Astrocyte (in vitro differentiated cells and primary cell): ENCODE data around the gene TMEM81. TPM values are rescaled to one million over a fixed set of nuclear protein-coding genes. Genes with fewer than 3 reads are reported as not detected.

Experiments
- DNase-seq: peaks from one replicate; pipeline ENCODE4 v3.0.0-alpha.2; 2010; ENCODE audit warnings: low read depth
- FAIRE-seq: peaks from 2 replicates; lab custom pipeline; 2011; peaks lifted over from hg19 to GRCh38; lab: Jason Lieb, UNC
- H2AFZ ChIP-seq: 2 replicates; pipeline ENCODE4 v1.6.0; 2012; ENCODE audit warnings: low read depth, low read length, inconsistent platforms
- H3K27ac ChIP-seq: 2 replicates; pipeline ENCODE4 v1.5.1; 2011; ENCODE audit warnings: low read depth, low read length, inconsistent platforms
- H3K27me3 ChIP-seq: 2 replicates; pipeline ENCODE4 v1.6.0; 2011; ENCODE audit warnings: low read length, inconsistent platforms; ENCODE audit not compliant: insufficient read depth
- H3K36me3 ChIP-seq: 2 replicates; pipeline ENCODE4 v1.5.1; 2011; ENCODE audit warnings: low read length, inconsistent platforms; ENCODE audit not compliant: insufficient read depth
- H3K4me1 ChIP-seq: 2 replicates; pipeline ENCODE4 v1.5.1; 2011; ENCODE audit warnings: low read length, inconsistent platforms; ENCODE audit not compliant: insufficient read depth
- H3K4me2 ChIP-seq: 2 replicates; pipeline ENCODE4 v1.6.0; 2012; ENCODE audit warnings: low read length, inconsistent platforms
- H3K4me3 ChIP-seq: 2 replicates; pipeline ENCODE4 v1.5.1; 2011; ENCODE audit warnings: low read depth, mild to moderate bottlenecking, low read length, inconsistent platforms; ENCODE audit not compliant: insufficient read depth
- H3K79me2 ChIP-seq: 2 replicates; pipeline ENCODE4 v1.6.0; 2012; ENCODE audit warnings: mild to moderate bottlenecking, low read length, inconsistent platforms; ENCODE audit not compliant: insufficient read depth
- H3K9ac ChIP-seq: 2 replicates; pipeline ENCODE4 v1.6.0; 2012; ENCODE audit warnings: mild to moderate bottlenecking, low read length, inconsistent platforms
- H3K9me3 ChIP-seq: 2 replicates; pipeline ENCODE4 v1.5.1; 2012; ENCODE audit warnings: low read depth, mild to moderate bottlenecking, low read length, inconsistent platforms; ENCODE audit not compliant: insufficient read depth
- H4K20me1 ChIP-seq: 2 replicates; pipeline ENCODE4 v1.6.0; 2012; ENCODE audit warnings: low read length, inconsistent platforms; ENCODE audit not compliant: insufficient read depth
- H3K27ac Mint-ChIP-seq: one replicate; pipeline ENCODE4 v1.8.0; 2021; ENCODE audit warnings: mild to moderate bottlenecking, mixed read lengths; ENCODE audit not compliant: unreplicated experiment
- H3K27me3 Mint-ChIP-seq: one replicate; pipeline ENCODE4 v1.8.0; 2021; ENCODE audit warnings: low read depth, mixed read lengths; ENCODE audit not compliant: unreplicated experiment
- H3K36me3 Mint-ChIP-seq: one replicate; pipeline ENCODE4 v1.8.0; 2021; ENCODE audit warnings: low read depth, mixed read lengths; ENCODE audit not compliant: unreplicated experiment
- H3K4me1 Mint-ChIP-seq: one replicate; pipeline ENCODE4 v1.8.0; 2021; ENCODE audit warnings: low read depth, mixed read lengths; ENCODE audit not compliant: unreplicated experiment
- H3K4me3 Mint-ChIP-seq: one replicate; pipeline ENCODE4 v1.8.0; 2021; ENCODE audit warnings: mild to moderate bottlenecking, moderate library complexity, mixed read lengths; ENCODE audit not compliant: unreplicated experiment
- H3K9me3 Mint-ChIP-seq: one replicate; pipeline ENCODE4 v1.8.0; 2021; ENCODE audit warnings: mild to moderate bottlenecking, mixed read lengths; ENCODE audit not compliant: unreplicated experiment
- CTCF ChIP-seq: IDR thresholded peaks from 2 replicates; pipeline ENCODE4 v1.5.1; 2011; ENCODE audit warnings: low read depth, mild to moderate bottlenecking, inconsistent platforms, low read length, moderate library complexity; ENCODE audit not compliant: insufficient read depth
- EZH2 ChIP-seq: IDR thresholded peaks from 2 replicates; pipeline ENCODE4 v1.6.1; 2012; ENCODE audit warnings: mild to moderate bottlenecking, low read length, inconsistent platforms; ENCODE audit not compliant: insufficient read depth
- total RNA-seq: library from RNA; stranded (reverse); gene quantifications from 2 replicates; pipeline ENCODE4 v1.2.1, GENCODE V29; 2021

Gene TMEM81
- total RNA-seq, 1 donor from 2014 or later, result 4.8 TPM

- no peak overlapping the region for H3K27ac Mint-ChIP-seq
- TF ChIP-seq EZH2, result no peak
Observed at GRCh38 chr1:205098242-205098641, 14.0 kb upstream of the TMEM81 start.

GRCh38 chr1:205095422-205095821, 11.2 kb upstream of the TMEM81 start:
- no peaks in the 10 kb centered on the region for H3K9me3 ChIP-seq
- FAIRE-seq, result no peak
- no peak overlapping the region for H3K9ac ChIP-seq
- no peaks in the 10 kb centered on the region for H3K4me1 ChIP-seq
- no peak overlapping the region for H2AFZ ChIP-seq
- H3K9me3 Mint-ChIP-seq, result no peaks in the 10 kb centered on the region
- TF ChIP-seq CTCF (no peak), EZH2 (no peak)
- no peak overlapping the region for H3K4me3 Mint-ChIP-seq
- DNase-seq, result no peak
- H3K36me3 Mint-ChIP-seq, result peaks cover 10% of the 10 kb centered on the region
- H3K4me2 ChIP-seq, result no peak overlapping the region
- peaks cover 57% of the 10 kb centered on the region for H3K36me3 ChIP-seq
- H3K27ac ChIP-seq, result no peak overlapping the region
- no peaks in the 10 kb centered on the region for H3K27me3 Mint-ChIP-seq
- H3K79me2 ChIP-seq, result no peaks in the 10 kb centered on the region
- no peaks in the 10 kb centered on the region for H3K4me1 Mint-ChIP-seq
- no peak overlapping the region for H3K4me3 ChIP-seq
- no peak overlapping the region for H3K27ac Mint-ChIP-seq
- H3K27me3 ChIP-seq, result no peaks in the 10 kb centered on the region
- H4K20me1 ChIP-seq, result no peaks in the 10 kb centered on the region

More at GRCh38 chr1:205098242-205098641, 14.0 kb upstream of the TMEM81 start:
- H3K36me3 Mint-ChIP-seq, result peaks cover 12% of the 10 kb centered on the region
- FAIRE-seq (no peak), DNase-seq (no peak)
- Histone ChIP-seq H3K4me3 (no peak overlapping the region), H3K79me2 (no peaks in the 10 kb centered on the region), H3K9me3 (no peaks in the 10 kb centered on the region), H3K27me3 (no peaks in the 10 kb centered on the region), H3K4me1 (no peaks in the 10 kb centered on the region), H2AFZ (no peak overlapping the region), H3K36me3 (peaks cover 62% of the 10 kb centered on the region), H3K4me2 (no peak overlapping the region), H3K27ac (no peak overlapping the region), H3K9ac (no peak overlapping the region), H4K20me1 (no peaks in the 10 kb centered on the region)
- no peaks in the 10 kb centered on the region for H3K4me1 Mint-ChIP-seq
- H3K9me3 Mint-ChIP-seq, result no peaks in the 10 kb centered on the region
- no peaks in the 10 kb centered on the region for H3K27me3 Mint-ChIP-seq
- no peak overlapping the region for H3K4me3 Mint-ChIP-seq

GRCh38 chr1:205091043-205091740, 6.9 kb upstream of the TMEM81 start:
- Histone ChIP-seq H3K9ac (no peak overlapping the region), H2AFZ (no peak overlapping the region), H4K20me1 (no peaks in the 10 kb centered on the region), H3K79me2 (no peaks in the 10 kb centered on the region), H3K9me3 (no peaks in the 10 kb centered on the region), H3K27me3 (no peaks in the 10 kb centered on the region), H3K4me3 (no peak overlapping the region), H3K36me3 (peaks cover 27% of the 10 kb centered on the region), H3K4me2 (no peak overlapping the region), H3K4me1 (no peaks in the 10 kb centered on the region), H3K27ac (no peak overlapping the region)
- Mint-ChIP-seq H3K36me3 (peaks cover 19% of the 10 kb centered on the region), H3K27ac (no peak overlapping the region), H3K4me3 (no peak overlapping the region), H3K27me3 (no peaks in the 10 kb centered on the region), H3K9me3 (no peaks in the 10 kb centered on the region), H3K4me1 (peaks cover 9% of the 10 kb centered on the region)
- DNase-seq (no peak), FAIRE-seq (no peak)
- TF ChIP-seq CTCF (no peak), EZH2 (no peak)
